Heart right ventricle (tissue), 16 donors: ENCODE measurements around the gene TULP3. TPM values are rescaled to one million over a fixed set of nuclear protein-coding genes. Genes with fewer than 3 reads are reported as not detected.

Experiments
- ATAC-seq, 8 donors: fragments of 200-7000 bp; cut with Tn5 transposase; one replicate each; pipeline ENCODE4 v1.9.1; 2020; ENCODE audit warnings: mild to moderate bottlenecking in 8 of 8, moderate library complexity in 8 of 8, moderate number of reproducible peaks in 1 of 8
- DNase-seq, 2 donors: peaks; one replicate each; pipeline ENCODE4 v3.0.0-alpha.2; 2020
- H3K27ac ChIP-seq, 10 donors: fragments of 200-600 bp; sonication (generic) in 2 of 10; one replicate each; pipeline versions ENCODE4 v1.5.0 to v1.8.0; 2020 to 2022; ENCODE audit warnings: mild to moderate bottlenecking in 3 of 10
- H3K27me3 ChIP-seq, 7 donors: fragments of 200-600 bp; one replicate each; pipeline ENCODE4 v1.8.0; 2021 to 2022; ENCODE audit warnings: mild to moderate bottlenecking in 2 of 7
- H3K36me3 ChIP-seq, 9 donors: fragments of 200-600 bp; sonication (generic) in 1 of 9; one replicate each; pipeline versions ENCODE4 v1.5.0 to v1.8.0; 2020 to 2022; ENCODE audit warnings: mild to moderate bottlenecking in 2 of 9
- H3K4me1 ChIP-seq, 9 donors: fragments of 200-600 bp; sonication (generic) in 1 of 9; one replicate each; pipeline versions ENCODE4 v1.5.0 to v1.8.0; 2020 to 2022; ENCODE audit warnings: mild to moderate bottlenecking in 4 of 9
- H3K4me3 ChIP-seq, 10 donors: fragments of 200-600 bp; sonication (generic) in 2 of 10; one replicate each; pipeline versions ENCODE4 v1.5.0 to v1.8.0; 2020 to 2022; ENCODE audit warnings: mild to moderate bottlenecking in 7 of 10, moderate library complexity in 2 of 10
- H3K9me3 ChIP-seq, 11 donors: fragments of 200-600 bp in 10 of 11; sonication (generic) in 2 of 11; one replicate each; pipeline versions ENCODE4 v1.5.0 to v1.8.0; 2013 to 2022; ENCODE audit warnings: mild to moderate bottlenecking in 2 of 11, control low read depth in 1 of 11, moderate library complexity in 1 of 11
- CTCF ChIP-seq, 9 donors: fragments of 200-600 bp; sonication (generic) in 2 of 9; IDR thresholded peaks; one replicate each; pipeline versions ENCODE4 v1.5.0 to v1.8.0; 2021 to 2022; ENCODE audit warnings: antibody characterized with exemption in 9 of 9, mild to moderate bottlenecking in 5 of 9, moderate library complexity in 1 of 9
- WGBS, 2 donors: extraction: QIAGEN DNeasy Blood & Tissue Kit; methylation state at CpG; one replicate each; pipeline ENCODE4 v1.1.7; 2013; ENCODE audit warnings: inconsistent platforms in 1 of 2; 5-methylcytosine and 5-hydroxymethylcytosine counted together
- intact Hi-C, 10 donors: fragments of 100-400 bp; cut with DNase I; formaldehyde crosslinking; loops; one replicate each; pipeline versions ENCODE4 v1.11.1 to v1.14.2; 2022
- polyA plus RNA-seq, 2 donors: library from polyadenylated mRNA; stranded (reverse); fragments of 200-250 nt; gene quantifications; one replicate each; pipeline ENCODE4 v1.2.3, GENCODE V29; 2013
- total RNA-seq, 10 donors: library from RNA; stranded (reverse); fragmentation: NEBNext Ultra II Directional in 3 of 10; extraction: Animal tissue kit (Norgen Biotek cat#: 25700) in 3 of 10; gene quantifications; one replicate each; pipeline versions ENCODE4 v1.2.1 to v1.2.4, GENCODE V29; 2021 to 2023
- donor health status: Arrhythmogenic right ventricular cardiomyopathy.
- donor health status: ischemic (EF 13 %, LVEDD 7.1; RV severe dilation, severe dysfunction).
- donor health status: healthy with polysubstance abuse.
- donor health status: DM: no; HTN: yes; CAD: no.
- donor health status: DM: no; HTN: no; CAD: no.
- donor health status: ischemic (EF 25% LVEDD 6.9; RV normal size, moderate dysfunction).
- donor health status: ischemic (EF 25% LVEDD 5.7; RV mildly dilated, moderate dysfunction).
- donor health status: healthy.
- donor health status: DM: yes; HTN: yes; CAD: no.
- donor health status: Ischemic cardiomyopathy.
- donor health status: ischemic (EF 35%, LVEDD 5.7; RV mildly dilated, moderate dysfunction).
- donor health status: nonischemic (EF 11% LVEDD 7.7; RV severe dilation, severe dysfunction).
- donor health status: DM: yes; HTN: yes; CAD: no.
- donor health status: PGD.
- donor health status: ischemic (EF 29% LVEDD 5.4; RV normal size, mild dysfunction).
- donor health status: nonischemic (EF 23%, LVEDD 6.1; RV moderate dilation, normal function).

TULP3 gene
- total and polyA plus RNA-seq, 12 donors = 4.0 to 7.3 (median 5.0) TPM

GRCh38 chr12:2974560-2974971 is 83.9 kb downstream of the TULP3 start:
- H3K9me3 ChIP-seq = no peaks in the 10 kb centered on the region
- H3K36me3 ChIP-seq = peaks cover 0 to 25% (median 0%) of the 10 kb centered on the region in 9 donors
- H3K4me3 ChIP-seq = peak overlapping the region in 3 of 10 donors; percentile 30 to 31 (median 31)
- H3K27ac ChIP-seq = peak overlapping the region in 1 of 10 donors; percentile 31
- intact Hi-C loops = no loop called here
- no peaks in the 10 kb centered on the region for H3K27me3 ChIP-seq
- DNase-seq (no peak), ATAC-seq (peak in 7 of 8 donors; percentile 16 to 66 (median 52))
- peaks cover 0 to 27% (median 11%) of the 10 kb centered on the region in 9 donors for H3K4me1 ChIP-seq
- 17 to 21% methylated on average over 10 of the region's 10 CpGs for WGBS, 2 donors
- TF ChIP-seq CTCF (IDR thresholded peaks at IDR 0.05) = no peak

- DNase-seq (no peak), ATAC-seq (peak in 3 of 8 donors; percentile 23 to 51 (median 30))
- no peak overlapping the region for H3K4me3 ChIP-seq
- H3K9me3 ChIP-seq = no peaks in the 10 kb centered on the region
- 54 to 68% methylated on average over 6 of the region's 6 CpGs for whole genome bisulfite sequencing, 2 donors
- no peaks in the 10 kb centered on the region for H3K27me3 ChIP-seq
- intact Hi-C loops = no loop called here
- TF ChIP-seq CTCF (IDR thresholded peaks at IDR 0.05) = no peak
- H3K4me1 ChIP-seq = peaks cover 0 to 27% (median 12%) of the 10 kb centered on the region in 9 donors
- no peak overlapping the region for H3K27ac ChIP-seq
- H3K36me3 ChIP-seq = peaks cover 0 to 18% (median 0%) of the 10 kb centered on the region in 9 donors
Measured at GRCh38 chr12:2976581-2976996, 85.9 kb downstream of the TULP3 start.

GRCh38 chr12:2977776-2978175 is 87.1 kb downstream of the TULP3 start:
- H3K4me3 ChIP-seq = no peak overlapping the region
- intact Hi-C loops = no loop called here
- DNase-seq (no peak), ATAC-seq (no peak)
- H3K36me3 ChIP-seq = peaks cover 0 to 18% (median 0%) of the 10 kb centered on the region in 9 donors
- H3K4me1 ChIP-seq = peaks cover 0 to 38% (median 18%) of the 10 kb centered on the region in 9 donors
- no peak overlapping the region for H3K27ac ChIP-seq
- no peaks in the 10 kb centered on the region for H3K9me3 ChIP-seq
- TF ChIP-seq CTCF (IDR thresholded peaks at IDR 0.05) = no peak
- no peaks in the 10 kb centered on the region for H3K27me3 ChIP-seq
- 95 to 97% methylated on average over 5 of the region's 5 CpGs for WGBS, 2 donors

- no peak overlapping the region for H3K4me3 ChIP-seq
- ATAC-seq = no peak
- H3K9me3 ChIP-seq = no peaks in the 10 kb centered on the region
- no peak for TF ChIP-seq CTCF (IDR thresholded peaks at IDR 0.05)
- no peak overlapping the region for H3K27ac ChIP-seq
- H3K27me3 ChIP-seq = no peaks in the 10 kb centered on the region
- no peak for DNase-seq
- peaks cover 0 to 21% (median 0%) of the 10 kb centered on the region in 9 donors for H3K36me3 ChIP-seq
- 92 to 93% methylated on average over 4 of the region's 4 CpGs for WGBS, 2 donors
- intact Hi-C loops = no loop called here
- H3K4me1 ChIP-seq = peaks cover 0 to 42% (median 19%) of the 10 kb centered on the region in 9 donors
Measured at GRCh38 chr12:2979806-2980205, 89.1 kb downstream of the TULP3 start.
